Right atrium auricular region (tissue), 2 donors: ENCODE data around the gene FBXW4. TPM values are rescaled to one million over a fixed set of nuclear protein-coding genes. Genes with fewer than 3 reads are reported as not detected.

ENCODE experiments used
- DNase-seq: peaks from one replicate; pipeline ENCODE4 v3.0.0-alpha.2; 2019; ENCODE audit warnings: low spot score
- H3K27ac ChIP-seq, 2 donors: fragments of 200-600 bp; sonication (generic); 1 replicate in 1 of 2; 2 replicates in 1 of 2; pipeline ENCODE4 v1.5.1; 2016 to 2019
- H3K27me3 ChIP-seq, 2 donors: fragments of 200-600 bp; sonication (generic); one replicate each; pipeline versions ENCODE4 v1.5.1 to v1.6.0; 2017 to 2019
- H3K36me3 ChIP-seq: fragments of 200-600 bp; sonication (generic); one replicate; pipeline ENCODE4 v1.5.1; 2016
- H3K4me1 ChIP-seq, 2 donors: fragments of 200-600 bp; sonication (generic); one replicate each; pipeline versions ENCODE4 v1.5.1 to v1.6.0; 2017 to 2019
- H3K4me3 ChIP-seq, 2 donors: fragments of 200-600 bp; sonication (generic); 1 replicate in 1 of 2; 2 replicates in 1 of 2; pipeline ENCODE4 v1.5.1; 2017 to 2019; ENCODE audit warnings: mild to moderate bottlenecking in 1 of 2, moderate library complexity in 1 of 2
- H3K9me3 ChIP-seq, 2 donors: fragments of 200-600 bp; sonication (generic); one replicate each; pipeline ENCODE4 v1.5.1; 2019
- CTCF ChIP-seq, 2 donors: fragments of 200-600 bp; sonication (generic); IDR thresholded peaks; one replicate each; pipeline ENCODE4 v1.5.1; 2019; ENCODE audit warnings: antibody characterized with exemption in 2 of 2
- total RNA-seq, 2 donors: library from RNA; depleted of rRNA; stranded (reverse); fragments of >200 nt; gene quantifications; one replicate each; pipeline ENCODE4 v1.1.0, GENCODE V29; 2016

FBXW4 gene
- total RNA-seq, 2 donors from 2014 or later, result 75.2 to 95.1 TPM

DNA sequence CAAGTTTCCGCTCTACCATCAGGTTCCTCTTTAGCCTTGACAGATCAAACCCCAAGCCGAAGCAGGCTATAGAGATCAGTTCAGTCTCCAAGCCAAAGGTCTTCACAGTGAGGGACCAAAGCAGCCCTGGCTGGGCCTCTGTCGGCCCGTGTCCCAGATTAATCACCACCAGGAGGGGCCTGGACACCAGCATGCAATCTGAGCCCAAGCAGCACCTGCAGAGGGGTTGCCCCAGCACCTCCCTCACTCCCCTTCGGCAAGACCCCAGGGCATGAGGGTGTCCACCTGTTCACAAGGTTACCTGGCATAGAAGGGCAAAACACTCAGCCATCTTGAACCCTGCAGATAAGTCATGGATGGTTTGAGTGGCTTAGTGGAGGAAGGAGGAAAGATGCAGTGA lies 36.0 kb downstream of the FBXW4 start:
- Histone ChIP-seq H3K36me3 (peaks cover 63% of the 10 kb centered on the region), H3K27ac (no peak overlapping the region), H3K4me3 (no peak overlapping the region), H3K27me3 (no peaks in the 10 kb centered on the region), H3K4me1 (no peaks in the 10 kb centered on the region), H3K9me3 (no peaks in the 10 kb centered on the region)
- no peak for DNase-seq
- TF ChIP-seq CTCF (IDR thresholded peaks at IDR 0.05), result no peak

DNA sequence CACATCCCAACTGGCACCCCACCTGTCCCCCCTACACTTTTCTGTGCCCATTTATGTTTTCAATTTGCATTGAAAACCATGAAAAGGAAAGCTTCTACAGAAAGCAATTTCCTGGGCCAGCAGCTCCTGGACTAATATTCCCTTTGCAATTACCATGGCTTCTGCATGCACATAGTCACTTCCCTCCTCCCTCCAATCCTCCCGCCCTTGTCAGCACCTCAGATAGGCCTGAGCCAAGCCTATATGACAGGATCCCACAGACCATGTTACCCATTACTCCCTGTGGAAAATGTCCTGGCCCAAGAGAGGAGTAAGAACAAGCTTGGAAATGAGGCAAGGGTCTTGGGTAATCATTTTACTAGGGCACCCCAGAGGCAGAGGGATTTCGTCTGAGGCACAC lies 38.1 kb downstream of the FBXW4 start:
- no peak for DNase-seq

GRCh38 chr10:101655570-101655969 lies 39.4 kb downstream of the FBXW4 start:
- Histone ChIP-seq H3K9me3 (no peaks in the 10 kb centered on the region), H3K36me3 (peaks cover 48% of the 10 kb centered on the region)
- no peak for DNase-seq

More for the DNA sequence above, 38.1 kb downstream of the FBXW4 start:
- TF ChIP-seq CTCF (IDR thresholded peaks at IDR 0.05), result no peak
- Histone ChIP-seq H3K36me3 (peaks cover 49% of the 10 kb centered on the region), H3K4me3 (no peak overlapping the region), H3K27me3 (no peaks in the 10 kb centered on the region), H3K9me3 (no peaks in the 10 kb centered on the region), H3K27ac (no peak overlapping the region), H3K4me1 (no peaks in the 10 kb centered on the region)

GRCh38 chr10:101653536-101653935 lies 41.4 kb downstream of the FBXW4 start:
- no peak for DNase-seq
- Histone ChIP-seq H3K27me3 (no peaks in the 10 kb centered on the region), H3K9me3 (no peaks in the 10 kb centered on the region), H3K27ac (no peak overlapping the region), H3K4me1 (no peaks in the 10 kb centered on the region), H3K4me3 (no peak overlapping the region), H3K36me3 (peaks cover 35% of the 10 kb centered on the region)
- TF ChIP-seq CTCF (IDR thresholded peaks at IDR 0.05), result no peak

More at GRCh38 chr10:101655570-101655969, 39.4 kb downstream of the FBXW4 start:
- no peak for TF ChIP-seq CTCF (IDR thresholded peaks at IDR 0.05)
- no peaks in the 10 kb centered on the region for H3K4me1 ChIP-seq
- H3K27ac ChIP-seq, result no peak overlapping the region
- H3K4me3 ChIP-seq, result no peak overlapping the region
- H3K27me3 ChIP-seq, result no peaks in the 10 kb centered on the region

- peaks cover 25% of the 10 kb centered on the region for H3K36me3 ChIP-seq
- no peak overlapping the region for H3K27ac ChIP-seq
- no peak for DNase-seq
- H3K9me3 ChIP-seq, result no peaks in the 10 kb centered on the region
- H3K4me3 ChIP-seq, result no peak overlapping the region
- peaks cover 0 to 4% of the 10 kb centered on the region in 2 donors for H3K4me1 ChIP-seq
- no peak for TF ChIP-seq CTCF (IDR thresholded peaks at IDR 0.05)
- no peaks in the 10 kb centered on the region for H3K27me3 ChIP-seq
Observed at GRCh38 chr10:101651336-101651735, 43.6 kb downstream of the FBXW4 start.

- no peak for TF ChIP-seq CTCF (IDR thresholded peaks at IDR 0.05)
- Histone ChIP-seq H3K9me3 (no peaks in the 10 kb centered on the region), H3K36me3 (peaks cover 20% of the 10 kb centered on the region), H3K27me3 (no peaks in the 10 kb centered on the region), H3K4me1 (peaks cover 0 to 8% of the 10 kb centered on the region in 2 donors), H3K4me3 (no peak overlapping the region), H3K27ac (no peak overlapping the region)
- no peak for DNase-seq
Observed at GRCh38 chr10:101650863-101651262, 44.1 kb downstream of the FBXW4 start.
